GM12892 (cell line): Measurements from ENCODE around the gene LGI4.

Experiments
- DNase-seq: peaks from one replicate; pipeline ENCODE4 v3.0.0; 2011; ENCODE audit not compliant: insufficient read length
- FAIRE-seq: peaks from 2 replicates; lab custom pipeline; 2011; peaks lifted over from hg19 to GRCh38; lab: Jason Lieb, UNC
- POLR2A ChIP-seq: IDR thresholded peaks from 2 replicates; pipeline ENCODE4 v1.6.1; 2011; ENCODE audit warnings: low read depth, low read length, control low read depth
- POLR2AphosphoS5 ChIP-seq: IDR thresholded peaks from 2 replicates; pipeline ENCODE4 v1.6.1; 2011; ENCODE audit warnings: low read depth, low read length, control low read depth
- TAF1 ChIP-seq: IDR thresholded peaks from 2 replicates; pipeline ENCODE4 v1.6.1; 2011; ENCODE audit warnings: low read depth, mild to moderate bottlenecking, control low read depth, low read length, borderline replicate concordance

The LGI4 gene

GRCh38 chr19:35168196-35168595, 33.3 kb upstream of the LGI4 start:
- DNase-seq = no peak

GRCh38 chr19:35167251-35168119, 32.6 kb upstream of the LGI4 start:
- no peak for TF ChIP-seq TAF1
- TF ChIP-seq POLR2A = no peak
- TF ChIP-seq POLR2AphosphoS5 = no peak
- no peak for FAIRE-seq
- DNase-seq = no peak

More at GRCh38 chr19:35168196-35168595, 33.3 kb upstream of the LGI4 start:
- TF ChIP-seq POLR2A (no peak), TAF1 (no peak), POLR2AphosphoS5 (no peak)
- FAIRE-seq = no peak

GRCh38 chr19:35166100-35167063, 31.5 kb upstream of the LGI4 start:
- DNase-seq (no peak), FAIRE-seq (no peak)
- TF ChIP-seq POLR2AphosphoS5 (no peak), POLR2A (no peak), TAF1 (no peak)

GRCh38 chr19:35165200-35166058, 30.6 kb upstream of the LGI4 start:
- DNase-seq = no peak
- no peak for FAIRE-seq
- TF ChIP-seq TAF1 (no peak), POLR2AphosphoS5 (no peak), POLR2A (no peak)

GRCh38 chr19:35164418-35164817, 29.6 kb upstream of the LGI4 start:
- TF ChIP-seq POLR2A (no peak), TAF1 (no peak), POLR2AphosphoS5 (no peak)
- no peak for FAIRE-seq
- DNase-seq = no peak

DNA sequence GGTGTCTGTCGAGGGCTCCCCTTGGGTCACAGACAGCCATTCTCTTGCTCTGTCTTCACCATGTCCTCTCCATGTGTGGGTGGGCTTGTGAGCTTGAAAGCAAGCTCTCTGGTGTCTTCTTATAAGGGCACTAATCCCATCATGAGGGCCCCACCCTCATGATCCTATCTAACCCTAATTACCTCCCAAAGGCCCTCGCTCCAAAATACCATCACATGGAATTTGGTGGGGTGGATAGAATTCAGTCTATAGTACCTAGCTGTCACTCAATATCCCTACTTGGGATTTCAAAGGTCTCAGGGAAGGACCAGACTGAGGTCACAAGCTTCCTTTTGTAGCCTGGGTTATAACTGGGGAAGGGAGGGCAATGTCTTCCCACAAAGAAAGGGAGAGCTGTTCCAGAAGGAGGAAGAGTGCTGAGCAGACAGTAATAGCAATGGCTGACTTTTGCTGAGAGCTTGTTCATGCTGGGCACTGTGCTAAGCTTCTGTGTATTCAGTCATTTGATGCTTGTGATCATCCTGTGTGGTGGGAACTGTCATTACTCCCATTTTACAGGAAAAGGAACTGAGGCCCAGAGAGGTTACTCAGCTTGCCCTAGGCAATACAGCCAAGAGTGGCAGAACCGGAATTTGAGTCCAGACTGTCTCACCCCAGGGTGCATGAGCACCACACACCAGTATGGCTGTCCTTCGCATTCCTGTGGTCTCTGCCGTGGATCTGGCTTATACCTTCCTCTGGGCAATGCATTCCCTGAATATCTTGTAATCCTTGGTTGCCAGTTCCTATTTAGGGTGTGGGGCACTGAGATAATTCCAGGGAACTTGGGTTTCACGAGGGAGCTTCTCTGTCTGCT, 27.8 kb upstream of the LGI4 start:
- FAIRE-seq = no peak
- TF ChIP-seq POLR2A (no peak), TAF1 (no peak), POLR2AphosphoS5 (no peak)
- DNase-seq = no peak

DNA sequence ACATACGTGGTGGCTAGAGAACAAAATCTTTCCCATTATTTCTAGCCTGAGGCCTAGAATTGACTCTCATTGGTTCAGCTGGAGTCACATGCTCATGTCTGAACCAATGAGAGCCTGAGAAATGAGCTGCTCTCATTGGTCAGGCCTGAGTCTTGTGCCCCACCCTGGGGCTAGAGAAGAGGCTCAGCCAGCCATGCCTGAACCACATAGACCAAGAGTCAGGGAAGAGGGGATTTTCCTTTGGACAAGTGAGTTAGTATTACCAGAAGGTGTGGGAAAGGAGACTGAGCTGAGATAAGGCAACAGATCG, 26.5 kb upstream of the LGI4 start:
- no peak for FAIRE-seq
- no peak for DNase-seq
- TF ChIP-seq POLR2AphosphoS5 (no peak), POLR2A (no peak), TAF1 (no peak)

DNA sequence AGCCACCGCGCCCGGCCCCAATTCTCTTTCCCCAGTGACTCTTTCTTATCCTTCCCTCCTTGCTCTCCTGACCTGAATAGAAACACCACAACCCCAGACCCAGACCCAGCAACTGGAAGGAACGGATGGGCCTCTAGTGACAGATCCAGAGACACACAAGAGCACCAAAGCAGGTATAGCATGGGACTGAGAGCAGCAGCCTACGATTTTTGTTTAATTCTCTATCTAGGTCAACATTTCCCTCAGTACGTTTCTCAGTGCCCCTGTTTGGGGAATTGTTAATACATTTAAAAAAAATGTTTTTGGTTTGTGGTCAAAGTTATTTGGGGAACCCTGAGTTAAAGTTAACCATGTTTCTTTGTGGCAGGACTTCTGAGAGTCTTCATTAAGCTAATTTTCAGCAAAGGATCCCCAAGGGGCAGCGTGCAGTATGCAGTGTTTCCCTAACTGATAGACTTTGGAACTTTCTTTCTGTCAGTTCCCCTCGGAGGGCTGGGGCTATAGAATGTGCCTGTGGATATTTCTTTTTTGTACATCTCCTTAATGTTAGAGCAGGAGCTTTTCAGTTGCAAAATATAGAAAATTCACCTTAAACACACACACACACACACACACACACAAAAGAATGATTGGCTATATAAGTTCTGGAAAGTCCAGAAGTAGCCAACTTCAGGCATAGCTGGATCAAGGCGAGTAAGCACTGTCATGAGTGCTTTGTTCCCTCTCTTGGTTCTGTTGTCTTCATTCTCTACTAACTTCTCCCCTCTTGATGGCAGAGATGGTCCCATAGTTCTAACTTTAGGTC, 26.0 kb upstream of the LGI4 start:
- DNase-seq (no peak), FAIRE-seq (no peak)
- no peak for TF ChIP-seq POLR2A
- no peak for TF ChIP-seq POLR2AphosphoS5
- TF ChIP-seq TAF1 = no peak

- no peak for DNase-seq
- TF ChIP-seq POLR2A = no peak
- TF ChIP-seq POLR2AphosphoS5 = no peak
- TF ChIP-seq TAF1 = no peak
- no peak for FAIRE-seq
Measured at GRCh38 chr19:35159606-35160005, 24.7 kb upstream of the LGI4 start.
